Ishikawa (cell line): ENCODE results near the gene STK26.

Experiments
- CEBPB ChIP-seq: IDR thresholded peaks from 2 replicates; pipeline ENCODE4 v1.6.1; 2012
- CREB1 ChIP-seq: IDR thresholded peaks from 2 replicates; pipeline ENCODE4 v1.6.1; 2012; ENCODE audit warnings: low read depth
- EGR1 ChIP-seq: IDR thresholded peaks from 2 replicates; pipeline ENCODE4 v1.6.1; 2012
- EP300 ChIP-seq: IDR thresholded peaks from 2 replicates; pipeline ENCODE4 v1.6.1; 2012; ENCODE audit warnings: borderline replicate concordance
- FOXM1 ChIP-seq: IDR thresholded peaks from 2 replicates; pipeline ENCODE4 v1.6.1; 2012; ENCODE audit warnings: low read depth, borderline replicate concordance
- MAX ChIP-seq: IDR thresholded peaks from 2 replicates; pipeline ENCODE4 v1.6.1; 2012
- NFIC ChIP-seq: IDR thresholded peaks from 2 replicates; pipeline ENCODE4 v1.6.1; 2012
- RAD21 ChIP-seq: IDR thresholded peaks from 2 replicates; pipeline ENCODE4 v1.6.1; 2012; ENCODE audit warnings: low read depth
- REST ChIP-seq: IDR thresholded peaks from 2 replicates; pipeline ENCODE4 v1.6.1; 2012; ENCODE audit warnings: low read depth, mild to moderate bottlenecking
- TAF1 ChIP-seq: IDR thresholded peaks from 2 replicates; pipeline ENCODE4 v1.6.1; 2012; ENCODE audit warnings: low read depth, mild to moderate bottlenecking
- TCF12 ChIP-seq: IDR thresholded peaks from 2 replicates; pipeline ENCODE4 v1.6.1; 2012; ENCODE audit warnings: low read depth
- TEAD4 ChIP-seq: IDR thresholded peaks from 2 replicates; pipeline ENCODE4 v1.6.1; 2012
- YY1 ChIP-seq: IDR thresholded peaks from 2 replicates; pipeline ENCODE4 v1.6.1; 2012; ENCODE audit warnings: low read depth
- ZBTB7A ChIP-seq: IDR thresholded peaks from 2 replicates; pipeline ENCODE4 v1.6.1; 2012; ENCODE audit warnings: low read depth
- TF ChIP-seq, protein P1 (sequence below): IDR thresholded peaks from 2 replicates; pipeline ENCODE4 v1.6.1; 2012

The STK26 gene

GRCh38 chrX:132114607-132115006, 91.5 kb downstream of the STK26 start:
- TF ChIP-seq NFIC, result 0 out of 2 replicates have a peak, but pooled peaks have one; percentile 11
- no peak for TF ChIP-seq ZBTB7A

GRCh38 chrX:132115792-132116191, 92.7 kb downstream of the STK26 start:
- no peak for TF ChIP-seq NFIC
- no peak for TF ChIP-seq EGR1
- TF ChIP-seq FOXM1, result no peak
- no peak for TF ChIP-seq REST
- no peak for TF ChIP-seq CEBPB
- TF ChIP-seq CREB1, result no peak
- TF ChIP-seq TCF12, result no peak
- TF ChIP-seq, protein P1, sequence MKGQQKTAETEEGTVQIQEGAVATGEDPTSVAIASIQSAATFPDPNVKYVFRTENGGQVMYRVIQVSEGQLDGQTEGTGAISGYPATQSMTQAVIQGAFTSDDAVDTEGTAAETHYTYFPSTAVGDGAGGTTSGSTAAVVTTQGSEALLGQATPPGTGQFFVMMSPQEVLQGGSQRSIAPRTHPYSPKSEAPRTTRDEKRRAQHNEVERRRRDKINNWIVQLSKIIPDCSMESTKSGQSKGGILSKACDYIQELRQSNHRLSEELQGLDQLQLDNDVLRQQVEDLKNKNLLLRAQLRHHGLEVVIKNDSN, result no peak
- no peak for TF ChIP-seq MAX
- no peak for TF ChIP-seq TEAD4
- no peak for TF ChIP-seq EP300

- TF ChIP-seq ZBTB7A (no peak), REST (no peak), RAD21 (no peak), CREB1 (no peak), EP300 (no peak), CEBPB (no peak)
Measured at GRCh38 chrX:132118358-132118757, 95.3 kb downstream of the STK26 start.

DNA sequence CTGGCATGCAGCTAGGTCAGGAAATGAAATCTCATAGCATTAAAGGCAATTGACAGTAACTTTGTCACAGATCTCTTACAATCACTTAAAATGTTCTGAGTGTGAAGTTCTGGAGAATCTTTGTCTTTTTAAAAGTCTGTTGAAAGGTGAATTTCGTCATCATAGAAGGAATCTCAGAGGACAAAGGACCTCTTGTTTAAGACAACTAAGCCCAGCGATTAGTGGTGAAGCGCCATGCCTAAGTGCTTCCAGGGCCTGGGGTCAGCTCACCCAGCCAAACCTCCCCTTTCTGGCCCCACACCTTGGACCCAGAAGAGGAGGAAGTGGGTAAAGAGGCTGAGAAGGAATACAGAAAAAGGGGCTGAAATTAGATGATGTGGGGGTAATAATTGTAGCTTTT, 96.2 kb downstream of the STK26 start:
- no peak for TF ChIP-seq REST
- no peak for TF ChIP-seq TAF1
- no peak for TF ChIP-seq EGR1
- no peak for TF ChIP-seq CREB1
- TF ChIP-seq YY1, result no peak
- TF ChIP-seq EP300, result no peak
- no peak for TF ChIP-seq NFIC
- TF ChIP-seq MAX, result no peak
- no peak for TF ChIP-seq ZBTB7A
- TF ChIP-seq RAD21, result no peak
- TF ChIP-seq TEAD4, result no peak
- TF ChIP-seq TCF12, result no peak
- TF ChIP-seq, protein P1, result no peak
- TF ChIP-seq CEBPB, result no peak

DNA sequence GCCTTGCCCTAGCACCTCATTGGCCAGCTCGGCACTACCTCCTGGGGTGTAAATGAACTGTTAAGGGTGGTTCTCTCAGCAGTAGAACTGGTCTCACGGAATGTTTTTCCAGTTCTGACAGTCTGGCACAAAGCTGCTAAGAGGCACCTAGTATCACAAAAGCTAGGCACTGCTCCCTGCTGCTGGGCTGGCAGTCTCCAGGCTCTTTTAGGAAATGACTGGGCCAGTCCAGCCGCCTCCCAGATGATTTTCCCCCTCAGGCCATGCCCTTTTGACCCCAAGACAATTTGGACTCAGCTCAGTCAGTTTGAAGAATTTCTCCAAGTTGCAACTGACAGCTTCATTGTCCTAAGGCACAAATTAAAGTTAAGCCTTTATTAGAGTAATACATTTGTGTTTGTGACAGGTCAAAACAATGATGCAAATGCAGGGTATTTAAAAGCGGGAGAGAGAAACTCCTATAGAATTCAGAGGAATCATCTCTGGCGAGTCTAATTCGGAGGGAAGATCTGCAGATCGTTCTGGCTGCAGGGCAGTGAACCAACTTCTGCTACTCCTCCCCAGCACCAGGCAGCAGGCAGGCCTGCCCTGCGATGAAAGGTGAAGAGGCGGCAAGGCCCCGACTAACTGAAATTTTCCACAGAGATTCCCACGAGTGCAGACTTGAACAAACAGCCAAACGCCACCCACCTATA, 96.9 kb downstream of the STK26 start:
- TF ChIP-seq YY1 (no peak), NFIC (peak; percentile 44), ZBTB7A (no peak), TEAD4 (peak; percentile 52), CREB1 (no peak), FOXM1 (no peak), TCF12 (peak; percentile 69), MAX (no peak), REST (no peak), TAF1 (no peak), CEBPB (0 out of 2 replicates have a peak, but pooled peaks have one; percentile 7), RAD21 (peak; percentile 19; the same call in 1 of the 2 replicates), EGR1 (no peak), EP300 (peak; percentile 27; the same call in 1 of the 2 replicates)
- TF ChIP-seq, protein P1, result no peak
